ENCODE data around the gene KRTAP5-11.
"Not testable (repeated sequence)": the region's sequence is repeated elsewhere in the genome, so short reads cannot be mapped to it uniquely, and the experiment has no call there.

KRTAP5-11 gene

DNA sequence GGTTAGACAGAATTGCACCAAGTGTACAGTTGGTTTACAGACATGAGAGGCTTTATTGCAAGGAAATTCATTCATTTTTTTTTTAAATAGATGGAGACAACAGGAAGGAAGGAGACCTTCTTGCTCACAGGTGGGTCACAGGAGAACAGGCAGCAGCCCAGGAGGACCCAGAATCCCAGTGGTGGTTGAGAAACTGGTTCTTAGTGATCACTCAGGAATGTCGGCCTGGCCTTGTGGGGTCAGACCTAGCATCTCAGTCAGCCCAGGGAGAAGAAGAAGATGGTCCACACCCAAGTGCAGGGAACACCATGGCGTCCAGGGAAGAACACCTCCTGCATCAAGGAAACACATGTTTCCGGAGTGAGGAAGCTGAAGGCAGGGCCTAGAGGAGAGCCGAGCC, 849 bp downstream of the KRTAP5-11 start:
- DNase-seq (ENCODE audit: low read depth in 3 of 3) = no peak

GRCh38 chr11:71580057-71581003, 2.3 kb downstream of the KRTAP5-11 start:
- DNase-seq (ENCODE audit: low read depth in 3 of 3) = peak in 2 of 3 experiments; percentile 6 to 25

DNA sequence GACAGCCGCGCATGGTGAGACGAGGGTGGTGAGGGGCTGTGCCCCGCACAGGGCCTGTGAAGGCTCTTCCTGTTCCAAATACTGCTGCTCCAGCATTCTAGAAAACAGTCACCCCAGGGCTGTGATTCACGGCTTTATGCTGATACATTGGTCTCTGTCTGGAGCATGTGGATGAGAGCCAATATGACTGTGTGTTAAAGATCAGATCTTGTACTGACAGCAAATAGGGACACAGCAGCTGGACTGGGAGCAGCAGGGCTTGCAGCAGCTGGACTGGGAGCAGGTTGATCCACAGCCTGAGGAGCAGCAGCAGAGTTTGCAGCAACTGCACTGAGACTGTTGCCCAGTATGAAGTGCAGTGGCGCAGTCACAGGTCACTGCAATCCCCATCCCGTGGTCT, 3.2 kb downstream of the KRTAP5-11 start:
- DNase-seq (ENCODE audit: low read depth in 3 of 3) = not testable (repeated sequence)

- DNase-seq (ENCODE audit: low read depth in 3 of 3) = no peak
Measured at GRCh38 chr11:71577469-71578004, 5.1 kb downstream of the KRTAP5-11 start.

DNA sequence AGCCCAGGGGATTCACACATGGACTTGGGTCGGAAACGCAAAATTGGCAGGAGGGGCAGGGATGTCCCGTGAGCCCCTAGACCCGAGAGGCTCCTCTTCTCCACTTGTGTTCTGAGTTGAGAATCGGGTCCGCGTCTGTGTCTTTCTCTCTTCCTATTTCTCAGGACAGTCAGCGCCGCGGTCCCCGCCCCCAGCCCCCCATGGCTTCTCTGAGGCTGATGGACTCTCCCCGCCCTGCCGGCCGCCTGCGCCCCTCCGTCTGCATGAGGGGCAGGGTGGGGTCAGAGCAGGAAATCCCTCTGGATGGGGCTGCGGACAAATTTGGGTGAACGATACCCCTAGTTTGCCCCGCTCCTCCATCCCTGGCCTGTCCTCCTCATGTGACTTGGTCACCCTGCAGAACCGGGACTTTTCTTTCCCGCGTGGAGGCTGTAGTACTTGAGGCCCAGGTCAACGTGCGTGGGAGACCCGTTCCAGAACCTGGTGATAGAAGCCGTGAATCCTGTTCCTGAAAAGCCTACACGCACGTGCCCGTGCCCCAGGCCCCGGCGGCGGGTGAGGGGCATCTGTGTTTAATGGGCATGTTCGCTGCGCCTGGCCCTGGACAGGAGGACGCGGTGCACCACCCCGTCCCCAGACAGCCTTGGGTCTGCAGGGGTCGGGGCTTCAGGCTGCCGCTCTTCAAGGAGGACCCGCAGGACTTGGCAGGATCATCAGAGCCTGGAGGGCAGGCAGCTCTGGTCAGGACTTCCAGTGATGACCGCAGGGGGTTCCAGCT, 5.8 kb downstream of the KRTAP5-11 start:
- not testable (repeated sequence) for DNase-seq (ENCODE audit: low read depth in 3 of 3)

- DNase-seq (ENCODE audit: low read depth in 3 of 3) = no peak
Measured at GRCh38 chr11:71575723-71576424, 6.8 kb downstream of the KRTAP5-11 start.

GRCh38 chr11:71574418-71574817, 8.3 kb downstream of the KRTAP5-11 start:
- DNase-seq (ENCODE audit: low read depth in 3 of 3) = no peak

GRCh38 chr11:71572811-71573210, 9.9 kb downstream of the KRTAP5-11 start:
- DNase-seq (ENCODE audit: low read depth in 3 of 3) = no peak

DNA sequence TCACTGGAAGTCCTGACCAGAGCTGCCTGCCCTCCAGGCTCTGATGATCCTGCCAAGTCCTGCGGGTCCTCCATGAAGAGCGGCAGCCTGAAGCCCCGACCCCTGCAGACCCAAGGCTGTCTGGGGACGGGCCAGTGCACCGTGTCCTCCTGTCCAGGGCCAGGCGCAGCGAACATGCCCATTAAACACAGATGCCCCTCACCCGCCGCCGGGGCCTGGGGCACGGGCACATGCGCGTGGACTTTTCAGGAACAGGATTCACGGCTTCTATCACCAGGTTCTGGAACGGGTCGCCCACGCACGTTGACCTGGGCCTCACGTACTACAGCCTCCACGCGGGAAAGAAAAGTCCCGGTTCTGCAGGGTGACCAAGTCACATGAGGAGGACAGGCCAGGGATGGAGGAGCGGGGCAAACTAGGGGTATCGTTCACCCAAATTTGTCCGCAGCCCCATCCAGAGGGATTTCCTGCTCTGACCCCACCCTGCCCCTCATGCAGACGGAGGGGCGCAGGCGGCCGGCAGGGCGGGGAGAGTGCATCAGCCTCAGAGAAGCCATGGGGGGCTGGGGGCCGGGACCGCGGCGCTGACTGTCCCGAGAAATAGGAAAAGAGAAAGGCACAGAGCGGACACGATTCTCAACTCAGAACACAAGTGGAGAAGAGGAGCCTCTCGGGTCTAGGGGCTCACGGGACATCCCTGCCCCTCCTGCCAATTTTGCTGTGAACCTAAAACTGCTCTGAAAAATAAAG, 11.4 kb downstream of the KRTAP5-11 start:
- DNase-seq (ENCODE audit: low read depth in 3 of 3) = not testable (repeated sequence)

- DNase-seq (ENCODE audit: low read depth in 3 of 3) = no peak
Measured at GRCh38 chr11:71568704-71569349, 13.8 kb downstream of the KRTAP5-11 start.

DNA sequence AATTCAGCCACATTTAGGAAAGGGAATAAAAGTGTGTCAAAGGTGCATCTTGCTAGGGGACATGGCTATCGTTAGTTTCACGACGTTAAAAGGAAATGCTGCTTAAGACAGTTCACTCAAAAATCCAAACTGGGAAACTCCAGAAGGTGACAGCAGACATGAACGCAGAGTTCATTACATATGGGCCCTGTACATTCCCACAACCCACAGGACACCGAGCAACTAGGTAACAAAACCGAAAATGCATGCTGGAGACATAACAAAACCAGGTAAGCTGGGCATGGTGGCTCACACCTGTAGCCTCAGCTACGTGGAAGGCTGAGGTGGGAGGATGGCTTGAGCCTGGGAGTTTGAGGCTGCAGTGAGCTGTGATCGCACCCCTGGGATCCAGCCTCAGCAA, 15.0 kb downstream of the KRTAP5-11 start:
- not testable (repeated sequence) for DNase-seq (ENCODE audit: low read depth in 3 of 3)

DNA sequence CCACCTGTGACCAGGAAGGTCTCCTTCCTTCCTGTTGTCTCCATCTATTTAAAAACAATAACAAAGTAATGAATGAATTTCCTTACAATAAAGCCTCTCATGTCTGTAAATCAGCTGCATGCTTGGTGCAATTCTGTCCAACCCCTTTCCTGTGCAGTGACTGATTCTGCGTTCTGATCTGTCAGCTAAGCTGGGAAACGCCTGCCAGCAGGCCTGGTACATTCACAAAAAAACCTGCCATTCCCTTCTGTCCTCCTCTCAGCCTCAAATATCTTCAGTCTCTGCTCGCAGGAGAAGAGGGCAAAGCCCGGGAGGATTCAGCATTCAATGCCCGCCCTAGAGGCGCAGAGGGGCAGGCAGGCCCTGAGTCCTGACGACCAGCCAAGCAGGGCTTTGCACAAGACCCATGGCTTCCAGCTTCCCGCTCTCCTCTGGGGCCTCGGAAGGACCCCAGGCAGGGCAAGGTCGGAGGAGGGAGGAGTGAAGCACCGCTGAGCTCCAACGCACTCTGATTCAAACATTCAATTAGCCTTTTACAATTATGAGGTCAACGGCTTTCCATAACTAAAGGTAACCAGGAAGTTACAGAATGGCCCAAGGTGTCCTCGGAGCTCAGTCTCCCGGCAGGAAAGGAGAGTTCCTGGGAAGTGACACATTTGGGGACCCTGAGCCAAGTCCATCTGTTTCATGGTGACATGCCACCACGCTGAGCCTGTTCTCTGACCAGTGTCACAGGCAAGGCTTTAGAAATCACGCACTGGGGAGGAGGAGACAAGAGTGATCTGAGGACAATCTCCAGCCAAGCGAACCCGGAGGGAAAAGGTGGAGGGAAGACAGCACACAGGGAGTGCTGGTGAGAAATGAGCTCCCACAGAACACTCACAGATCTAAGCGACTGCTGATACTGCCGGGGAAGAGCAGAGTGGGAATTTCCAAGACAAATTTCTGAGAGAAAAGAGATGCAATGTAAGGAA, 15.8 kb downstream of the KRTAP5-11 start:
- not testable (repeated sequence) for DNase-seq (ENCODE audit: low read depth in 3 of 3)

DNA sequence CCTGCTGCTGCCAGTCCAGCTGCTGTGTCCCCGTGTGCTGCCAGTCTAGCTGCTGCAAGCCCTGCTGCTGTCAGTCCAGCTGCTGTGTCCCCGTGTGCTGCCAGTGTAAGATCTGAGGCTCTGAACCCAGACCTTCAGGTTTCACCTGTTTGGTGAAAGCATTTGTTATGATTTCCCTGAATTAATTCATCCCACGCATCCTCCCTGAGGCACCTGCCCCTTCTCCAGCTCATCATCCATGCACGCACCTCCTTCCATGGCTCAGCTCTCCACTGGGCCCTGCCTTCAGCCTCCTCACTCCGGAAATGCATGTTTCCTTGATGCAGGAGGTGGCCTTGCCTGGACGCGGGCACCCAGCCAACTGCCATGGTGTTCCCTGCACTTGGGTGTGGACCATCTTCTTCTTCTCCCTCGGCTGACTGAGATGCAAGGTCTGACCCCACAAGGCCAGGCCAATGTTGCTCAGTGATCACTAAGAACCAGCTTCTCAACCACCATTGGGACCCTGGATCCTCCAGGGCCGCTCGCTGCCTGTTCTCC, 16.5 kb downstream of the KRTAP5-11 start:
- no peak for DNase-seq (ENCODE audit: low read depth in 3 of 3)

GRCh38 chr11:71565263-71565662, 17.4 kb downstream of the KRTAP5-11 start, which contains the start of gene KRTAP5-10:
Gene KRTAP5-10, plus strand, starts transcription at chr11:71565563. Its CDS starts 25 bp downstream, at chr11:71565588.
- DNase-seq (ENCODE audit: low read depth in 3 of 3) = no peak

GRCh38 chr11:71564430-71564829, 18.2 kb downstream of the KRTAP5-11 start:
- DNase-seq (ENCODE audit: low read depth in 3 of 3) = no peak

- DNase-seq (ENCODE audit: low read depth in 3 of 3) = no peak
Measured at GRCh38 chr11:71563406-71563805, 19.3 kb downstream of the KRTAP5-11 start.

DNA sequence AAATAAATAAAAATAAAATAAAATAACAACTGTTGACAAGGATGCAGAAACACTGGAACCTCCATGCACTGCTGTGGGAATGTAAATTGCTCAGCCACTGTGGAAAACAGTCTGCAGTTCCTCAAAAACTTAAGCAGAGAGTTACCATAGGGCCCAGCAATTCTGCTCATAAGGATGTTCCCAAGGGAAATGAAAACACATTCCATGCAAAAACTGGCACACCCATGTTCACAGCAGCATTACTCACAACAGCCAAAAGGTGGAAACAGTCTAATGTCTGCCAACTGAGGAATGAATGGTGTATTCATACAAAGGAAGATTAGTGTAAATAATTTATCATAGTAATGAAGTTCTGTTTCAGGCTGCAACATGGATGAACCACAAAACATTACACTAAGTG, 20.6 kb downstream of the KRTAP5-11 start:
- no peak for DNase-seq (ENCODE audit: low read depth in 3 of 3)

GRCh38 chr11:71558996-71559395, 23.7 kb downstream of the KRTAP5-11 start:
- DNase-seq (ENCODE audit: low read depth in 3 of 3) = no peak

GRCh38 chr11:71557257-71557656, 25.4 kb downstream of the KRTAP5-11 start:
- no peak for DNase-seq (ENCODE audit: low read depth in 3 of 3)
